Ovary (tissue), 3 donors: ENCODE results near the gene SHISA7.

Source experiments
- EP300 ChIP-seq: sonication (generic); formaldehyde crosslinking; IDR thresholded peaks from one replicate; pipeline ENCODE4 v1.6.1; 2017; ENCODE audit warnings: antibody characterized with exemption
- POLR2A ChIP-seq: fragments of 450-650 bp; IDR thresholded peaks from one replicate; pipeline ENCODE4 v1.6.1; 2017; ENCODE audit warnings: antibody characterized with exemption, mild to moderate bottlenecking, moderate library complexity
- TF ChIP-seq, protein P1 (sequence below), 3 donors: fragments of 450-650 bp in 2 of 3; fragments of 200-600 bp in 1 of 3; IDR thresholded peaks; one replicate each; pipeline versions ENCODE4 v1.5.1 to v1.8.0; 2016 to 2022; ENCODE audit warnings: antibody characterized with exemption in 3 of 3, mild to moderate bottlenecking in 1 of 3
- donor health status: DM: no; HTN: no; CAD: no.

DNA sequence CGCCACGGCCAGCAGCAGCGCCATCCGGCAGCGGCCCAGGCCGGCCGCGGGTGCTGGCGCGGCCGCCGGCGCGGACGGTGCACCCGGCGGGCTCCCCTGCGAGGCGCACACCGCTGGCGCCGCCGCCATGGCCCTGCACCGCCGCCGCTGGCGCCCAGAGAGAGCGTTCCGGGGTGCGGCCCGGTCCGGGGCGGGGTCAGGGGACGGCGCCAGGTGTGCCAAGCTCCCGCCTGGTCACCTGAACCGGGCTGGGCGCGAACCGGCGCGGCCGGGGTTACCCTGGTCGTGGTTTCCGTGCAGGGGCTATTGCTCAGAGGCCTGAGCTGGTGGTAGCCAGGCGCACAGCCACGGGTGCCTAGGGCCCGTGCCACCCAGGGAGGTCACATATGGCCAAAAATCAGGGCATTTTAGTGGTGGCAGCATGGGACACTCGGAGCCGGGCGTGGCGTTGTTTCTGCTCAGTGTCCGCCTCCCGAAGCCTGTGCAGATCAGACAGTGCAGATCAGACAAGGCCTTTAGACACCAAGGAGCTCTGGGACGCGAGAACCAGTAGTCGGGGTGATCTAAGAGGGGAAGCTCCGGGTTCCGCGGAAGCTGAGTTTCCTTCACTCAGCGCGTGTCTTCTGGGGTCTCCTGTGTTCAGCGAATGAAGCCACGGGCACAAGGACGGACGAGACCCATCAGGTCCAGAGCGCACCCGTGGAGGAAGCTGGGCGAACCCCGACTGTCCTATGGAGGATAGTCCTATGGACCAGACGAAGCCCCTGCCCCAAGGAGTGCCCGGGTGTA is 58.8 kb downstream of the SHISA7 start, which contains the start of gene TMEM238:
- TF ChIP-seq, protein P1, sequence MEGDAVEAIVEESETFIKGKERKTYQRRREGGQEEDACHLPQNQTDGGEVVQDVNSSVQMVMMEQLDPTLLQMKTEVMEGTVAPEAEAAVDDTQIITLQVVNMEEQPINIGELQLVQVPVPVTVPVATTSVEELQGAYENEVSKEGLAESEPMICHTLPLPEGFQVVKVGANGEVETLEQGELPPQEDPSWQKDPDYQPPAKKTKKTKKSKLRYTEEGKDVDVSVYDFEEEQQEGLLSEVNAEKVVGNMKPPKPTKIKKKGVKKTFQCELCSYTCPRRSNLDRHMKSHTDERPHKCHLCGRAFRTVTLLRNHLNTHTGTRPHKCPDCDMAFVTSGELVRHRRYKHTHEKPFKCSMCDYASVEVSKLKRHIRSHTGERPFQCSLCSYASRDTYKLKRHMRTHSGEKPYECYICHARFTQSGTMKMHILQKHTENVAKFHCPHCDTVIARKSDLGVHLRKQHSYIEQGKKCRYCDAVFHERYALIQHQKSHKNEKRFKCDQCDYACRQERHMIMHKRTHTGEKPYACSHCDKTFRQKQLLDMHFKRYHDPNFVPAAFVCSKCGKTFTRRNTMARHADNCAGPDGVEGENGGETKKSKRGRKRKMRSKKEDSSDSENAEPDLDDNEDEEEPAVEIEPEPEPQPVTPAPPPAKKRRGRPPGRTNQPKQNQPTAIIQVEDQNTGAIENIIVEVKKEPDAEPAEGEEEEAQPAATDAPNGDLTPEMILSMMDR (IDR thresholded peaks at IDR 0.05) = no peak
- TF ChIP-seq EP300 (no peak), POLR2A (no peak)
